ENCODE measurements around the gene SP140L.
"Not testable (repeated sequence)": the region's sequence is repeated elsewhere in the genome, so short reads cannot be mapped to it uniquely, and the experiment has no call there.

DNA sequence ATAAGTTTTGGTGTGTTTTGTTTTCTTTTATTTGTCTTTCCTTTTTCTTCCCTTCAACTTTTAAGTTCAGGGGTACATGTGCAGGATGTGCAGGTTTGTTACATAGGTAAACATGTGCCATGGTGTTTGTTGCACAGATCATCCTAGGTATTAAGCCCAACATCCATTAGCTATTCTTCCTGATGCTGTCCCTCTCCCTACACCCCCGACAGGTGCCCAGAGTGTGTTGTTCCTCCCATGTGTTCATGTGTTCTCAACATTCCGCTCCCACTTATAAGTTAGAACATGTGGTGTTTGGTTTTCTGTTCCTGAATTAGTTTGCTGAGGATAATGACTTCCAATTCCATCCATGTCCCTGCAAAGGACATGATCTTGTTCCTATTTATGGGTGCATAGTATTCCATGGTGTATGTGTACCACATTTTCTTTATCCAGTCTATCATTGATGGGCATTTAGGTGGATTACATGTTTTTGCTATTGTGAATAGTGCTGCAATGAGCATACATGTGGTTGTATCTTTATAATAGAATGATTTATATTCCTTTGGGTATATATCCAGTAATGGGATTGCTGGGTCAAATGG, 16.1 kb downstream of the SP140L start:
- TF ChIP-seq CTCF, POLR2A (IDR thresholded peaks at IDR 0.05): not testable (repeated sequence)
